ENCODE results near the gene TMEM184C. TPM values are rescaled to one million over a fixed set of nuclear protein-coding genes. Genes with fewer than 3 reads are reported as not detected.

TMEM184C gene
- total RNA-seq, 4 donors from 2014 or later, result 17.5 to 24.7 (median 21.3) TPM

GRCh38 chr4:147607471-147607870 is 9.7 kb upstream of the TMEM184C start:
- no peak for ATAC-seq
- Histone ChIP-seq H3K27me3 (no peaks in the 10 kb centered on the region), H3K27ac (no peak overlapping the region), H3K9me3 (no peaks in the 10 kb centered on the region), H3K4me3 (no peak overlapping the region), H3K4me1 (no peaks in the 10 kb centered on the region), H3K36me3 (no peaks in the 10 kb centered on the region)
- no peak for TF ChIP-seq POLR2A (IDR thresholded peaks at IDR 0.05)
- TF ChIP-seq CTCF (IDR thresholded peaks at IDR 0.05), result no peak
- no peak for TF ChIP-seq EP300 (IDR thresholded peaks at IDR 0.05)
- no peak for TF ChIP-seq POLR2AphosphoS5 (IDR thresholded peaks at IDR 0.05)
- WGBS, 2 donors (ENCODE audit: low coverage in 1 of 2), result 82 to 88% methylated on average over 1 of the region's 1 CpG

- H3K4me1 ChIP-seq, result no peaks in the 10 kb centered on the region
- no peaks in the 10 kb centered on the region for H3K27me3 ChIP-seq
- H3K9me3 ChIP-seq, result no peaks in the 10 kb centered on the region
- H3K27ac ChIP-seq, result no peak overlapping the region
- TF ChIP-seq POLR2AphosphoS5 (IDR thresholded peaks at IDR 0.05) (no peak), CTCF (IDR thresholded peaks at IDR 0.05) (no peak), EP300 (IDR thresholded peaks at IDR 0.05) (no peak), POLR2A (IDR thresholded peaks at IDR 0.05) (no peak)
- H3K4me3 ChIP-seq, result no peak overlapping the region
- H3K36me3 ChIP-seq, result no peaks in the 10 kb centered on the region
- ATAC-seq, result no peak
- 20 to 80% methylated on average over 1 of the region's 1 CpG for WGBS, 2 donors (ENCODE audit: low coverage in 1 of 2)
These were observed 6.5 kb upstream of the TMEM184C start for GRCh38 chr4:147610686-147611085.

GRCh38 chr4:147616849-147617172 is 386 bp upstream of the TMEM184C start:
- no peak for ATAC-seq
- Histone ChIP-seq H3K4me3 (peak overlapping the region; percentile 64 to 66), H3K27ac (peak overlapping the region in 3 of 4 donors; percentile 75 to 88 (median 80))

GRCh38 chr4:147617841-147618691 is 869 bp downstream of the TMEM184C start:
- peaks cover 5 to 58% (median 18%) of the 10 kb centered on the region in 3 donors for H3K4me1 ChIP-seq
- TF ChIP-seq POLR2AphosphoS5 (IDR thresholded peaks at IDR 0.05), result no peak
- TF ChIP-seq EP300 (IDR thresholded peaks at IDR 0.05), result no peak
- no peak for TF ChIP-seq CTCF (IDR thresholded peaks at IDR 0.05)
- no peak for TF ChIP-seq POLR2A (IDR thresholded peaks at IDR 0.05)
- ATAC-seq, result no peak
- H3K9me3 ChIP-seq, result no peaks in the 10 kb centered on the region
- peak overlapping the region; percentile 64 to 66 for H3K4me3 ChIP-seq
- no peaks in the 10 kb centered on the region for H3K27me3 ChIP-seq
- H3K27ac ChIP-seq, result peak overlapping the region; percentile 31 to 88 (median 78)
- peaks cover 0 to 8% of the 10 kb centered on the region in 2 donors for H3K36me3 ChIP-seq
- 13 to 14% methylated on average over 9 to 12 of the region's 17 CpGs for WGBS, 2 donors (ENCODE audit: low coverage in 1 of 2)

More at GRCh38 chr4:147616849-147617172, 386 bp upstream of the TMEM184C start:
- no peaks in the 10 kb centered on the region for H3K9me3 ChIP-seq
- TF ChIP-seq EP300 (IDR thresholded peaks at IDR 0.05) (no peak), POLR2AphosphoS5 (IDR thresholded peaks at IDR 0.05) (no peak), POLR2A (IDR thresholded peaks at IDR 0.05) (no peak), CTCF (IDR thresholded peaks at IDR 0.05) (no peak)
- WGBS, 2 donors (ENCODE audit: low coverage in 1 of 2), result 22 to 41% methylated on average over 5 to 6 of the region's 6 CpGs
- no peaks in the 10 kb centered on the region for H3K27me3 ChIP-seq
- H3K4me1 ChIP-seq, result peaks cover 5 to 48% (median 18%) of the 10 kb centered on the region in 3 donors
- no peaks in the 10 kb centered on the region for H3K36me3 ChIP-seq

GRCh38 chr4:147620315-147620714 is 3.1 kb downstream of the TMEM184C start:
- Histone ChIP-seq H3K27ac (no peak overlapping the region), H3K4me1 (peaks cover 5 to 58% (median 18%) of the 10 kb centered on the region in 3 donors), H3K4me3 (no peak overlapping the region), H3K36me3 (peaks cover 0 to 28% of the 10 kb centered on the region in 2 donors), H3K27me3 (no peaks in the 10 kb centered on the region), H3K9me3 (no peaks in the 10 kb centered on the region)
- WGBS, 2 donors (ENCODE audit: low coverage in 1 of 2), result 68 to 86% methylated on average over 2 of the region's 2 CpGs
- ATAC-seq, result no peak
- TF ChIP-seq CTCF (IDR thresholded peaks at IDR 0.05) (no peak), POLR2AphosphoS5 (IDR thresholded peaks at IDR 0.05) (no peak), EP300 (IDR thresholded peaks at IDR 0.05) (no peak), POLR2A (IDR thresholded peaks at IDR 0.05) (no peak)
